ENCODE measurements around the gene HS2ST1.
A peak's percentile ranks its signal among the peaks of the same experiment; 100 is the strongest.
"Not testable (repeated sequence)": the region's sequence is repeated elsewhere in the genome, so short reads cannot be mapped to it uniquely, and the experiment has no call there.

HS2ST1 gene

DNA sequence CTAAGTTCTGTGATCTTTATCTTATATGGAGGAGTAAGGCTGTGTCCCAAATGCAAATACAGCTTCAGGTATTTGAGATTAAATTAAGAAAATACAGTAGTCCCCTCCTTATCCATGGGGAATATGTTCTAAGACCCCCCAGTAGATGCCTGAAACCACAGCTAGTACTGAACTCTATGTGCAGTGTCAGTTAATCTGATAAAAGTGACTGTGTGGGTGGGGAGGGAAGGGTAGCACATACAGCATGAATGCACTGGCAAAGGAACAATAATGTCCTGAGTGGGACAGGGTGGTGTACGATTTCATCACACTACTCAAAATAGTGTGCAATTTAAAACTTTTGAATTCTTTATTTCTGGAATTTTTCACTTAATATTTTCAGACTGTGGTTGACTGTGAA is 83.1 kb downstream of the HS2ST1 start:
- TF ChIP-seq CTCF (conservative IDR thresholded peaks at IDR 0.05; ENCODE audit: low read depth) = no peak
- no peak for DNase-seq (ENCODE audit: low spot score)
- ChIA-PET POLR2A (ENCODE audit: low non-redundant PET) (no interaction called here), CTCF (no interaction called here)
- no peak overlapping the region for H3K27ac ChIP-seq

DNA sequence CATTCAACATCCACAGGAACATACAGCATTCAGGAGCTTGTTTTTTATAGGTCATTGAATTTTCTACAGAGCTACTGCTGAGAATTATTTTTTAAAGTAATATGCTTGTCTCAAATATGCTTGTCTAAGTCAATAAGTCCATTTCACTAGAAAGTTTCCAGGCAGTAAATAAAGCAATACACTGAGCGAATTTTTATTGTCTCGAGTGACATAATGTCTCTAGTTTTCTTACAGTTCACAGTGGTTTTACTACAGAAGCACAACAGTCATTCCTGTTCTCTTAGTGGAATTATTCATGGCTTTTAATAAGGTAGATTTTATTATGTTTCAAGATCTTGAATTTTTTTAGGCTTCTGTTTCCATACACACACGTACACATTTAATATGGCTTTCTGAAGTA is 83.8 kb downstream of the HS2ST1 start:
- DNase-seq (ENCODE audit: low spot score) = no peak
- ChIA-PET CTCF (no interaction called here), POLR2A (ENCODE audit: low non-redundant PET) (no interaction called here)
- TF ChIP-seq CTCF (conservative IDR thresholded peaks at IDR 0.05; ENCODE audit: low read depth) = no peak
- no peak overlapping the region for H3K27ac ChIP-seq

DNA sequence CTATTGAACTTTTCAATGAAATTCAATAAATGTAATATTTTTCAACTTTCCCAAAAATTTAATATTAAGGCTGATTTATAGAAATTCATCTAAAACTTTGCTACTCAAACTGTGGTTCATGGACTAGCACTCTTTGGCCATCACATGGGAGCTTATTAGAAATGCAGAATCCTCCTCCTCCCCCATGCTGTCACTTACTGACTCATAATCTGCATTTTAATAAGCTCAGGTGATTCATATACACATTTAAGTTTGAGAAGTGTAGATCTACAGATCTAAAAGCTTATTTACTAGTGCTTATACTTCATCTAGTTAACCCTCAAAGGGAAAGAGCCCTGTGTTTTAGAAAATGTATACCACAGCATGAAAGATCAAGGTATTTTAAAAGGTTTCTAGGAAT is 84.3 kb downstream of the HS2ST1 start:
- DNase-seq (ENCODE audit: low spot score) = peak; percentile 3
- no peak for TF ChIP-seq CTCF (conservative IDR thresholded peaks at IDR 0.05; ENCODE audit: low read depth)
- no peak overlapping the region for H3K27ac ChIP-seq
- ChIA-PET CTCF (no interaction called here), POLR2A (ENCODE audit: low non-redundant PET) (no interaction called here)

GRCh38 chr1:87000460-87000859 is 86.0 kb downstream of the HS2ST1 start:
- no peak overlapping the region for H3K27ac ChIP-seq
- POLR2A ChIA-PET (ENCODE audit: low non-redundant PET) = no interaction called here
- CTCF ChIA-PET = interaction anchor here (0.6 to 1.1 kb wide), 3 partner anchors 53 to 120 kb away, joined by 3 read pairs; no protein-coding TSS in a partner anchor
- DNase-seq (ENCODE audit: low spot score) = no peak
- TF ChIP-seq CTCF (conservative IDR thresholded peaks at IDR 0.05; ENCODE audit: low read depth) = no peak

- DNase-seq (ENCODE audit: low spot score) = no peak
- ChIA-PET CTCF (no interaction called here), POLR2A (ENCODE audit: low non-redundant PET) (no interaction called here)
- H3K27ac ChIP-seq = no peak overlapping the region
- TF ChIP-seq CTCF (conservative IDR thresholded peaks at IDR 0.05; ENCODE audit: low read depth) = no peak
Measured at GRCh38 chr1:87004857-87005256, 90.4 kb downstream of the HS2ST1 start.

DNA sequence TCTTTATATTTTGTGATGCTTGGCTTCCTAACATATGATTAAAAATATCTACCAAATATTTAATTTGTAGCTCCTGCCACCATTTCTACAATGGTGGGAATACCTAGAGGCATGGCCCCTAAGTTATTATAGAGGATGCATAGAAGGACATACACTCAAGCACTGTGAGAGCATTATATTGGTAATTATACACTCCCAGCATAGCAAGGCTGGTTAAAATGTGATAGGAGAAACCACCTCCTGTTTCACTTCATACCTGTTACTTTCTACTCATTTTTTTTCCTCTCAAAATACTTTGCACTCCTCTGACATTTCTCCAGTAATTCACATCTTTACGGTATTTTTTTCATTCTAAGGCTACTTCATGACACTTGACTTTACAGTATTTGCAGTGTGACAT is 92.9 kb downstream of the HS2ST1 start:
- no peak for DNase-seq (ENCODE audit: low spot score)
- POLR2A ChIA-PET (ENCODE audit: low non-redundant PET) = no interaction called here
- no peak for TF ChIP-seq CTCF (conservative IDR thresholded peaks at IDR 0.05; ENCODE audit: low read depth)
- H3K27ac ChIP-seq = no peak overlapping the region
- CTCF ChIA-PET = no interaction called here

DNA sequence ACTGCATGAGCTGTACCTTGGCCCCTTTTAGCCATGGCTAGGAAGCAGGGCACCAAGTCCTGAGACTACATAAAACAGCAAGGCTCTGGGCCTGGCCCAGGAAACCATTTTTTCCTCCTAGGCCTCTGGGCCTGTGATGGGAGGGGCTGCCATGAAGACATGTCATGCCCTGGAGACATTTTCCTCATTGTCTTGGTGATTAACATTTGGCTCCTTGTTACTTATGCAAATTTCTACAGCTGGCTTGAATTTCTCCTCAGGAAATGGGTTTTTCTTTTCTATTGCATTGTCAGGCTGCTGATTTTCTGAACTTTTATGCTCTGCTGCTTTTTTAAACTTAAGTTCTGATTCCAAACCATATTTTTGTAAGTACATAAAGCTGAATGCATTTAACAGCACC is 99.0 kb downstream of the HS2ST1 start:
- CTCF ChIA-PET; H3K27ac ChIP-seq; DNase-seq (ENCODE audit: low spot score); POLR2A ChIA-PET (ENCODE audit: low non-redundant PET): not testable (repeated sequence)
